Subcutaneous adipose tissue (tissue), 4 donors: ENCODE measurements around the gene LYRM4. TPM values are rescaled to one million over a fixed set of nuclear protein-coding genes. Genes with fewer than 3 reads are reported as not detected.

Source experiments
- CTCF ChIP-seq: fragments of 450-650 bp; IDR thresholded peaks from one replicate; pipeline ENCODE4 v1.5.1; 2016; ENCODE audit warnings: low read depth, mild to moderate bottlenecking, control low read depth, antibody characterized with exemption, moderate library complexity
- total RNA-seq, 4 donors: library from RNA; depleted of rRNA; stranded (reverse); fragments of >200 nt; gene quantifications; one replicate each; pipeline ENCODE4 v1.1.0, GENCODE V29; 2016

Gene LYRM4
- total RNA-seq, 4 donors from 2014 or later = 22.2 to 25.8 (median 25.1) TPM

GRCh38 chr6:5280920-5281319 is 20.2 kb upstream of the LYRM4 start:
- TF ChIP-seq CTCF = no peak

- TF ChIP-seq CTCF = no peak
Measured at GRCh38 chr6:5279891-5280338, 19.2 kb upstream of the LYRM4 start.

- TF ChIP-seq CTCF = no peak
Measured at GRCh38 chr6:5278565-5279120, 17.9 kb upstream of the LYRM4 start.

- no peak for TF ChIP-seq CTCF
Measured at GRCh38 chr6:5278047-5278446, 17.3 kb upstream of the LYRM4 start.

- no peak for TF ChIP-seq CTCF
Measured at GRCh38 chr6:5277589-5277988, 16.8 kb upstream of the LYRM4 start.

GRCh38 chr6:5276581-5276980 is 15.8 kb upstream of the LYRM4 start:
- no peak for TF ChIP-seq CTCF

- TF ChIP-seq CTCF = no peak
Measured at GRCh38 chr6:5275497-5275896, 14.7 kb upstream of the LYRM4 start.
